ENCODE results near the gene CAST.

CAST gene

DNA sequence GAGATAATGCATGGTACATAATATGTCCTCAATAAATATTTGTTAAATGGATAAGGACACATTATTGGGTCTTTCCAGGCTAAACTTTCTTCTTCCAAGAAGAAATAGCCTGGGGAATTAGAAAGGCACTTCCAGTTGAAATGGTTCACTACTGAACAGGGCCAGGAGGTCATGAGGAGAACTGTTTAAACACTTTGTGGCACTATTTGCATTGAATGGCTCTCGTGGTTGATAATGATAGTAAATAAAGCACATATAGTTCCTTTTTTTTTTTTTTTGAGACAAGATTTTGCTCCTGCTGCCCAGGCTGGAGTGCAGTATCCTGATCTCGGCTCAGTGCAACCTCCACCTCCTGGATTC, 19.9 kb upstream of the CAST start:
- Histone ChIP-seq H3K9ac (ENCODE audit: low read length in 2 of 2) (no peak overlapping the region), H3K4me3 (ENCODE audit: low read length in 2 of 2) (no peak overlapping the region), H3K4me1 (ENCODE audit: control insufficient read depth, insufficient read depth, low read length) (peaks cover 2% of the 10 kb centered on the region), H3K9me3 (ENCODE audit: control insufficient read depth in 2 of 2, low read length in 2 of 2) (no peaks in the 10 kb centered on the region), H3K27me3 (ENCODE audit: control insufficient read depth in 1 of 2, insufficient read depth in 2 of 2, low read length in 2 of 2) (no peaks in the 10 kb centered on the region), H3K27ac (ENCODE audit: low read length) (no peak overlapping the region), H3K36me3 (ENCODE audit: control insufficient read depth in 2 of 2, insufficient read depth in 2 of 2, low read length in 2 of 2) (no peaks in the 10 kb centered on the region)

DNA sequence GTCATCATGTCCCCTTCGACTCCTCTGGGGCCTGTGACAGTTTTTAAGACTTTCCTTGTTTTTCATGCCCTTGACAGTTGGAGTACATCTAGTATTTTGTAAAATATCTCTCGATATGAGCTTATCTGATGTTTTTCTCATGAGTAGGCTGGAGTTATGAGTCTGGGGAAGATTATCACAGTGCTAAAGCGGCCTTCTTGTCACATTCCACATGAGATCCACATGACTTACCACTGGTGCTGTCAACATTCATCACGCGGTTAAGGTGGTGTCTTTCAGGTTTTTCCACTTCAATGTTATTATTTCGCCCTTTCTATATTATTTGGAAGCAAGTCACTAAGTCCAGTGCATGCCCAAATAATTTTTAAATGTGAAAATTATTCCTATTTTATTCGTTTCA, 17.1 kb upstream of the CAST start:
- no peaks in the 10 kb centered on the region for H3K27me3 ChIP-seq (ENCODE audit: control insufficient read depth in 1 of 2, insufficient read depth in 2 of 2, low read length in 2 of 2)
- no peaks in the 10 kb centered on the region for H3K9me3 ChIP-seq (ENCODE audit: control insufficient read depth in 2 of 2, low read length in 2 of 2)
- H3K27ac ChIP-seq (ENCODE audit: low read length), result no peak overlapping the region
- no peaks in the 10 kb centered on the region for H3K36me3 ChIP-seq (ENCODE audit: control insufficient read depth in 2 of 2, insufficient read depth in 2 of 2, low read length in 2 of 2)
- peaks cover 2% of the 10 kb centered on the region for H3K4me1 ChIP-seq (ENCODE audit: control insufficient read depth, insufficient read depth, low read length)
- no peak overlapping the region for H3K4me3 ChIP-seq (ENCODE audit: low read length in 2 of 2)
- H3K9ac ChIP-seq (ENCODE audit: low read length in 2 of 2), result no peak overlapping the region

- Histone ChIP-seq H3K36me3 (ENCODE audit: control insufficient read depth in 2 of 2, insufficient read depth in 2 of 2, low read length in 2 of 2) (no peaks in the 10 kb centered on the region), H3K9ac (ENCODE audit: low read length in 2 of 2) (no peak overlapping the region), H3K4me3 (ENCODE audit: low read length in 2 of 2) (no peak overlapping the region), H3K4me1 (ENCODE audit: control insufficient read depth, insufficient read depth, low read length) (no peaks in the 10 kb centered on the region), H3K27ac (ENCODE audit: low read length) (no peak overlapping the region), H3K9me3 (ENCODE audit: control insufficient read depth in 2 of 2, low read length in 2 of 2) (no peaks in the 10 kb centered on the region), H3K27me3 (ENCODE audit: control insufficient read depth in 1 of 2, insufficient read depth in 2 of 2, low read length in 2 of 2) (no peaks in the 10 kb centered on the region)
Observed at GRCh38 chr5:96648023-96648422, 14.2 kb upstream of the CAST start.

GRCh38 chr5:96648593-96648992, 13.6 kb upstream of the CAST start:
- Histone ChIP-seq H3K4me3 (ENCODE audit: low read length in 2 of 2) (no peak overlapping the region), H3K9ac (ENCODE audit: low read length in 2 of 2) (no peak overlapping the region), H3K9me3 (ENCODE audit: control insufficient read depth in 2 of 2, low read length in 2 of 2) (no peaks in the 10 kb centered on the region), H3K27me3 (ENCODE audit: control insufficient read depth in 1 of 2, insufficient read depth in 2 of 2, low read length in 2 of 2) (no peaks in the 10 kb centered on the region), H3K27ac (ENCODE audit: low read length) (no peak overlapping the region), H3K4me1 (ENCODE audit: control insufficient read depth, insufficient read depth, low read length) (no peaks in the 10 kb centered on the region), H3K36me3 (ENCODE audit: control insufficient read depth in 2 of 2, insufficient read depth in 2 of 2, low read length in 2 of 2) (no peaks in the 10 kb centered on the region)

- Histone ChIP-seq H3K36me3 (ENCODE audit: control insufficient read depth in 2 of 2, insufficient read depth in 2 of 2, low read length in 2 of 2) (no peaks in the 10 kb centered on the region), H3K27ac (ENCODE audit: low read length) (no peak overlapping the region), H3K4me1 (ENCODE audit: control insufficient read depth, insufficient read depth, low read length) (no peaks in the 10 kb centered on the region), H3K4me3 (ENCODE audit: low read length in 2 of 2) (no peak overlapping the region), H3K27me3 (ENCODE audit: control insufficient read depth in 1 of 2, insufficient read depth in 2 of 2, low read length in 2 of 2) (no peaks in the 10 kb centered on the region), H3K9ac (ENCODE audit: low read length in 2 of 2) (no peak overlapping the region), H3K9me3 (ENCODE audit: control insufficient read depth in 2 of 2, low read length in 2 of 2) (no peaks in the 10 kb centered on the region)
Observed at GRCh38 chr5:96649251-96649662, 12.9 kb upstream of the CAST start.

DNA sequence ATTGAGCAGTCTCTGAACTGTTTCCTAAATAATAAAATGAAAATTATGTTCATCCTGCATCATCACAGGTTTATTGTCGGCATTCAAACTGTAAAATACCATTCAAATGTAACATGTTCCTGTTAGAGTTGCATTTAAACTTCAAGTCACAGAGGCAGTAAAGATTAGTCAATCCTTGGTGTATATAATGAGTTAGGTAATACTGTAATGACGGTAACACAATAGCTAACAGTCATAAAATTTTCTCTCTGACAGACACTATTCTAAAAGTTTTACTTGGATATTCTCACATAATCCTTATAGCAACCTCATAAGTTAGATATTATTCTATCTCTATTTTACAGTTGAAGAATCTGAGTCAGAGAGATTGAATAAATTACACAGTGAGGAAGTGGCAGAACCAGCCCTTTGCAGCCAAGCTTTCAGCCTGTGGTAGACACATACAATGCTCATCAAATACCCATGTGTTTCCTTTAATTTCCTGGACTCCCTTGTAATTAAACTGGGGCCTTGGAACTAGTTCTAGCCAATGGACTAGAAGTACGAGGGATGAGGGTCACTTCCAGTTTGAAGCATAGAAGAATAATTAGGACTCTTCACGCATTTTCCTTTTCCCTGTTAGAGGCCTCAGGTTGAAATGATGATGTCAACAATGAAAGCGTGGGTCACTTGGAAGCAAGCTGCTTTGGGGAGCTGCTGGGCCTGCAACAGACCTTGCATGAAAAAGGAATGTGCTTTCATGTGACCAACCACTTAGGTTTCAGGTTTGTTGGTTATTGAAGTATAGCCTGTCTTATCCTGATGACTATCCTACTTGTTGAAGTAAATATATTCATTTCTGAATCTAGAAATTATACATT, 12.3 kb upstream of the CAST start:
- no peak overlapping the region for H3K4me3 ChIP-seq (ENCODE audit: low read length in 2 of 2)
- H3K27ac ChIP-seq (ENCODE audit: low read length), result no peak overlapping the region
- no peak overlapping the region for H3K9ac ChIP-seq (ENCODE audit: low read length in 2 of 2)
- H3K9me3 ChIP-seq (ENCODE audit: control insufficient read depth in 2 of 2, low read length in 2 of 2), result no peaks in the 10 kb centered on the region
- H3K4me1 ChIP-seq (ENCODE audit: control insufficient read depth, insufficient read depth, low read length), result no peaks in the 10 kb centered on the region
- no peaks in the 10 kb centered on the region for H3K36me3 ChIP-seq (ENCODE audit: control insufficient read depth in 2 of 2, insufficient read depth in 2 of 2, low read length in 2 of 2)
- H3K27me3 ChIP-seq (ENCODE audit: control insufficient read depth in 1 of 2, insufficient read depth in 2 of 2, low read length in 2 of 2), result no peaks in the 10 kb centered on the region

DNA sequence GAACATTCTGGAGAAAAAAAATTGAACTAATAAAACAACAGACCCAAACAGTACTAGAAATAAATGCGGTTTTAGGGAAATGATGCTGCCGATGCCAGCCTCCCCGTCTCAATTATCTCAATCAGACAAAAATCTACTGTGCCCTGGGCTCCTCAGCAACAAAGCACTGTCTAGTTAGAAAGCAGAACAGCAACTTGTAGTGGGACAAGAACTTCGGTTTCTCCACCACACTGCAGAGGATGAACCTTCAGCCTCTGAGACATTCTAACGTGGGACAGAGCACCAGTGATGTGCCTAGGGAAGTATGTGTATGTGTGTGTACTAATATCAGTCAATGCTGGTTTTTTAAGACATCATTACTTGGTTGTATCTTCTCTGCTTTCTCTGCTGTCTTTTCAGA, 11.1 kb upstream of the CAST start:
- no peaks in the 10 kb centered on the region for H3K27me3 ChIP-seq (ENCODE audit: control insufficient read depth in 1 of 2, insufficient read depth in 2 of 2, low read length in 2 of 2)
- H3K4me3 ChIP-seq (ENCODE audit: low read length in 2 of 2), result no peak overlapping the region
- H3K4me1 ChIP-seq (ENCODE audit: control insufficient read depth, insufficient read depth, low read length), result no peaks in the 10 kb centered on the region
- H3K27ac ChIP-seq (ENCODE audit: low read length), result no peak overlapping the region
- no peaks in the 10 kb centered on the region for H3K36me3 ChIP-seq (ENCODE audit: control insufficient read depth in 2 of 2, insufficient read depth in 2 of 2, low read length in 2 of 2)
- H3K9me3 ChIP-seq (ENCODE audit: control insufficient read depth in 2 of 2, low read length in 2 of 2), result no peaks in the 10 kb centered on the region
- no peak overlapping the region for H3K9ac ChIP-seq (ENCODE audit: low read length in 2 of 2)

- Histone ChIP-seq H3K9me3 (ENCODE audit: control insufficient read depth in 2 of 2, low read length in 2 of 2) (no peaks in the 10 kb centered on the region), H3K4me1 (ENCODE audit: control insufficient read depth, insufficient read depth, low read length) (no peaks in the 10 kb centered on the region), H3K27me3 (ENCODE audit: control insufficient read depth in 1 of 2, insufficient read depth in 2 of 2, low read length in 2 of 2) (no peaks in the 10 kb centered on the region), H3K36me3 (ENCODE audit: control insufficient read depth in 2 of 2, insufficient read depth in 2 of 2, low read length in 2 of 2) (no peaks in the 10 kb centered on the region), H3K4me3 (ENCODE audit: low read length in 2 of 2) (no peak overlapping the region), H3K9ac (ENCODE audit: low read length in 2 of 2) (no peak overlapping the region), H3K27ac (ENCODE audit: low read length) (no peak overlapping the region)
Observed at GRCh38 chr5:96651948-96652753, 10.0 kb upstream of the CAST start.

DNA sequence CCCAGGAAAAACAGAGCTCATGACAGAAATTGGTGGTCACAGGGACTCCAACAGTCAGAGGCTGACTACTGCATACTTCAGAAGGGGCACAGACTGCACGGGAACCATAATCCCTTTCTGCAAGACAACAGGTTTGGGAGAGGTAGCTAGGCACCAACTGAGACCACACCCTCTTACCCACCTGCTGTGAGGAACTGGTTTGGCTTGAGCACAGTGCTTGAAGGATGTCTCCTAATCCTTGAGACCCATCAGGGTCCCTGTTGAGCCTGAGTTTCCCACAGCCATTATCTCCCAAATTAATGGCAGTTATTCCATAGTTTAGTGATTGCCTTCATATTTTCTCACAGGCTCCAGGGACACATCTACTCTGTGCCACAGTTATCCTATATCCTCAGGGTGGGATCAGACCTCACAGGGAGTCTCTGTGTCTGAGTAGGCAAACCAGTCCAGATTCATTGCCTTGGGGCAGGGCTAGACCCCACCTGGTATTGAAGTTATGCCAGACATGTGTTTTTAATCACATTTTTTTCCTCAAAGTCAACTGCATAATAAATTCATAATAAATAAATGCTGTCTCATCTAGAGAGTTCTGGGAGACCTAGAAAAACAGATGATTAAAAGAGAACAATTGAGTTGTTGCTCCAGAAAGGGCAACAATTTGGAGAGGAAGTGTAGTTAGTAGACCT, 9.3 kb upstream of the CAST start:
- Histone ChIP-seq H3K9me3 (ENCODE audit: control insufficient read depth in 2 of 2, low read length in 2 of 2) (no peaks in the 10 kb centered on the region), H3K36me3 (ENCODE audit: control insufficient read depth in 2 of 2, insufficient read depth in 2 of 2, low read length in 2 of 2) (no peaks in the 10 kb centered on the region), H3K27ac (ENCODE audit: low read length) (no peak overlapping the region), H3K9ac (ENCODE audit: low read length in 2 of 2) (no peak overlapping the region), H3K27me3 (ENCODE audit: control insufficient read depth in 1 of 2, insufficient read depth in 2 of 2, low read length in 2 of 2) (no peaks in the 10 kb centered on the region), H3K4me1 (ENCODE audit: control insufficient read depth, insufficient read depth, low read length) (no peaks in the 10 kb centered on the region), H3K4me3 (ENCODE audit: low read length in 2 of 2) (no peak overlapping the region)

- no peak overlapping the region for H3K9ac ChIP-seq (ENCODE audit: low read length in 2 of 2)
- H3K4me1 ChIP-seq (ENCODE audit: control insufficient read depth, insufficient read depth, low read length), result no peaks in the 10 kb centered on the region
- no peak overlapping the region for H3K27ac ChIP-seq (ENCODE audit: low read length)
- no peaks in the 10 kb centered on the region for H3K36me3 ChIP-seq (ENCODE audit: control insufficient read depth in 2 of 2, insufficient read depth in 2 of 2, low read length in 2 of 2)
- H3K9me3 ChIP-seq (ENCODE audit: control insufficient read depth in 2 of 2, low read length in 2 of 2), result no peaks in the 10 kb centered on the region
- no peaks in the 10 kb centered on the region for H3K27me3 ChIP-seq (ENCODE audit: control insufficient read depth in 1 of 2, insufficient read depth in 2 of 2, low read length in 2 of 2)
- H3K4me3 ChIP-seq (ENCODE audit: low read length in 2 of 2), result no peak overlapping the region
Observed at GRCh38 chr5:96654209-96654608, 8.0 kb upstream of the CAST start.

Measured in stomach smooth muscle (tissue), 2 donors.